GM23338 (cell line): ENCODE data around the gene PRDM11.

Experiments
- CREB1 ChIP-seq: fragments of 250-450 bp; sonication (Bioruptor Pico); IDR thresholded peaks from 2 replicates; pipeline ENCODE4 v1.5.0; 2020; ENCODE audit warnings: low read depth, mild to moderate bottlenecking, moderate library complexity
- POLR2AphosphoS5 ChIP-seq: IDR thresholded peaks from 2 replicates; pipeline ENCODE4 v1.6.1; 2016; ENCODE audit warnings: antibody characterized with exemption, low read depth
- TF ChIP-seq, protein P1 (sequence below), 2 experiments: fragments of 200-600 bp in 1 of 2; sonication (generic) in 1 of 2; conservative IDR thresholded peaks; 2 replicates each; pipeline versions ENCODE4 v1.5.1 to v1.6.1; 2016 to 2017; ENCODE audit warnings: antibody characterized with exemption in 2 of 2, low read depth in 2 of 2, mild to moderate bottlenecking in 2 of 2, moderate library complexity in 1 of 2
- TF ChIP-seq, protein P2 (sequence below): IDR thresholded peaks from one replicate; pipeline ENCODE4 v1.6.1; 2018; ENCODE audit warnings: antibody characterized with exemption; ENCODE audit not compliant: unreplicated experiment

DNA sequence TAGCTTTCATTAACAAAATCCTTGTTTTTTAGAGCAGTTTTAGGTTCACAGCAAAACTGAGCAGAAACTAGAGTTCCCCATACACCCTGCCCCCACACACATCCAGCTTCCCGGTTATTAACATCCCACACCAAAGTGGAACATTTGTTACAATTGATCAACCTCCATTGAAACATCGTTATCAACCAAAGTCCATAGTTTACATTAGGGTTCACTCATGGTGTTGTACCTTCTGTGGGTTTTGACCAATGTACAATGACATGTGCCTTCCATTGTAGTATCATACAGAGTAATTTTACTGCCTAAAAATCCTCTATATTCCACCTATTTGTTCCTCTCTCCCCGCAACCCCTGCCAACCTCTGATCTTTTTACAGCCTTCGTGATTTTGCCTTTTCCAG, 28.5 kb downstream of the PRDM11 start:
- TF ChIP-seq, protein P1, sequence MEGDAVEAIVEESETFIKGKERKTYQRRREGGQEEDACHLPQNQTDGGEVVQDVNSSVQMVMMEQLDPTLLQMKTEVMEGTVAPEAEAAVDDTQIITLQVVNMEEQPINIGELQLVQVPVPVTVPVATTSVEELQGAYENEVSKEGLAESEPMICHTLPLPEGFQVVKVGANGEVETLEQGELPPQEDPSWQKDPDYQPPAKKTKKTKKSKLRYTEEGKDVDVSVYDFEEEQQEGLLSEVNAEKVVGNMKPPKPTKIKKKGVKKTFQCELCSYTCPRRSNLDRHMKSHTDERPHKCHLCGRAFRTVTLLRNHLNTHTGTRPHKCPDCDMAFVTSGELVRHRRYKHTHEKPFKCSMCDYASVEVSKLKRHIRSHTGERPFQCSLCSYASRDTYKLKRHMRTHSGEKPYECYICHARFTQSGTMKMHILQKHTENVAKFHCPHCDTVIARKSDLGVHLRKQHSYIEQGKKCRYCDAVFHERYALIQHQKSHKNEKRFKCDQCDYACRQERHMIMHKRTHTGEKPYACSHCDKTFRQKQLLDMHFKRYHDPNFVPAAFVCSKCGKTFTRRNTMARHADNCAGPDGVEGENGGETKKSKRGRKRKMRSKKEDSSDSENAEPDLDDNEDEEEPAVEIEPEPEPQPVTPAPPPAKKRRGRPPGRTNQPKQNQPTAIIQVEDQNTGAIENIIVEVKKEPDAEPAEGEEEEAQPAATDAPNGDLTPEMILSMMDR (conservative IDR thresholded peaks at IDR 0.05; ENCODE audit: low read depth in 2 of 2): no peak
- TF ChIP-seq POLR2AphosphoS5: no peak
- no peak for TF ChIP-seq CREB1 (CRISPR knock-in tag)
- TF ChIP-seq, protein P2, sequence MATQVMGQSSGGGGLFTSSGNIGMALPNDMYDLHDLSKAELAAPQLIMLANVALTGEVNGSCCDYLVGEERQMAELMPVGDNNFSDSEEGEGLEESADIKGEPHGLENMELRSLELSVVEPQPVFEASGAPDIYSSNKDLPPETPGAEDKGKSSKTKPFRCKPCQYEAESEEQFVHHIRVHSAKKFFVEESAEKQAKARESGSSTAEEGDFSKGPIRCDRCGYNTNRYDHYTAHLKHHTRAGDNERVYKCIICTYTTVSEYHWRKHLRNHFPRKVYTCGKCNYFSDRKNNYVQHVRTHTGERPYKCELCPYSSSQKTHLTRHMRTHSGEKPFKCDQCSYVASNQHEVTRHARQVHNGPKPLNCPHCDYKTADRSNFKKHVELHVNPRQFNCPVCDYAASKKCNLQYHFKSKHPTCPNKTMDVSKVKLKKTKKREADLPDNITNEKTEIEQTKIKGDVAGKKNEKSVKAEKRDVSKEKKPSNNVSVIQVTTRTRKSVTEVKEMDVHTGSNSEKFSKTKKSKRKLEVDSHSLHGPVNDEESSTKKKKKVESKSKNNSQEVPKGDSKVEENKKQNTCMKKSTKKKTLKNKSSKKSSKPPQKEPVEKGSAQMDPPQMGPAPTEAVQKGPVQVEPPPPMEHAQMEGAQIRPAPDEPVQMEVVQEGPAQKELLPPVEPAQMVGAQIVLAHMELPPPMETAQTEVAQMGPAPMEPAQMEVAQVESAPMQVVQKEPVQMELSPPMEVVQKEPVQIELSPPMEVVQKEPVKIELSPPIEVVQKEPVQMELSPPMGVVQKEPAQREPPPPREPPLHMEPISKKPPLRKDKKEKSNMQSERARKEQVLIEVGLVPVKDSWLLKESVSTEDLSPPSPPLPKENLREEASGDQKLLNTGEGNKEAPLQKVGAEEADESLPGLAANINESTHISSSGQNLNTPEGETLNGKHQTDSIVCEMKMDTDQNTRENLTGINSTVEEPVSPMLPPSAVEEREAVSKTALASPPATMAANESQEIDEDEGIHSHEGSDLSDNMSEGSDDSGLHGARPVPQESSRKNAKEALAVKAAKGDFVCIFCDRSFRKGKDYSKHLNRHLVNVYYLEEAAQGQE: no peak
